COLO668 (cell line): ENCODE data around the gene IL1RAP.

Experiments used
- DNase-seq: peaks from one replicate; lab custom pipeline; 2025; ENCODE audit not compliant: unreplicated experiment; lab: John Stamatoyannopoulos, UW

IL1RAP gene

GRCh38 chr3:190605385-190605784 lies 91.5 kb downstream of the IL1RAP start:
- no peak for DNase-seq

- no peak for DNase-seq
These were observed 92.7 kb downstream of the IL1RAP start for GRCh38 chr3:190606596-190606995.

- no peak for DNase-seq
These were observed 93.1 kb downstream of the IL1RAP start for GRCh38 chr3:190607021-190607420.

GRCh38 chr3:190608850-190609589 lies 95.1 kb downstream of the IL1RAP start:
- DNase-seq = no peak

- no peak for DNase-seq
These were observed 100.6 kb downstream of the IL1RAP start for GRCh38 chr3:190614226-190615059.

GRCh38 chr3:190615060-190615384 lies 101.1 kb downstream of the IL1RAP start:
- no peak for DNase-seq

- DNase-seq = no peak
These were observed 101.7 kb downstream of the IL1RAP start for GRCh38 chr3:190615607-190616006.

GRCh38 chr3:190616637-190617036 lies 102.8 kb downstream of the IL1RAP start:
- DNase-seq = no peak

- no peak for DNase-seq
These were observed 103.3 kb downstream of the IL1RAP start for GRCh38 chr3:190617185-190617584.

- DNase-seq = no peak
These were observed 104.6 kb downstream of the IL1RAP start for GRCh38 chr3:190618330-190619030.

GRCh38 chr3:190619353-190619752 lies 105.5 kb downstream of the IL1RAP start:
- DNase-seq = no peak

- DNase-seq = no peak
These were observed 105.9 kb downstream of the IL1RAP start for GRCh38 chr3:190619761-190620160.

GRCh38 chr3:190620886-190621608 lies 107.2 kb downstream of the IL1RAP start:
- no peak for DNase-seq

GRCh38 chr3:190621927-190622326 lies 108.0 kb downstream of the IL1RAP start:
- DNase-seq = no peak

- DNase-seq = no peak
These were observed 110.4 kb downstream of the IL1RAP start for GRCh38 chr3:190624282-190624681.

GRCh38 chr3:190626951-190627620 lies 113.2 kb downstream of the IL1RAP start:
- DNase-seq = no peak

- no peak for DNase-seq
These were observed 115.2 kb downstream of the IL1RAP start for GRCh38 chr3:190629088-190629487.

- DNase-seq = no peak
These were observed 117.4 kb downstream of the IL1RAP start for GRCh38 chr3:190631295-190631694.

GRCh38 chr3:190641564-190641963 lies 127.7 kb downstream of the IL1RAP start:
- DNase-seq = no peak

- DNase-seq = no peak
These were observed 128.1 kb downstream of the IL1RAP start for GRCh38 chr3:190642016-190642415.

- peak; percentile 18 for DNase-seq
These were observed 130.2 kb downstream of the IL1RAP start for GRCh38 chr3:190644035-190644434.
